K562 (cell line): Measurements from ENCODE around the gene CSF1R. TPM values are rescaled to one million over a fixed set of nuclear protein-coding genes. Genes with fewer than 3 reads are reported as not detected.

Experiments used
- E4F1 ChIP-seq: fragments of 250-450 bp; sonication (Bioruptor Pico); IDR thresholded peaks from 2 replicates; pipeline ENCODE4 v1.5.0; 2021; ENCODE audit warnings: mild to moderate bottlenecking, borderline replicate concordance
- ETS2 ChIP-seq: IDR thresholded peaks from 2 replicates; pipeline ENCODE4 v1.6.1; 2016; ENCODE audit warnings: borderline replicate concordance, missing genetic modification characterization, mild to moderate bottlenecking, moderate library complexity, missing compliant biosample characterization; ENCODE audit not compliant: poor library complexity, severe bottlenecking
- MLLT1 ChIP-seq, 2 experiments: fragments of 450-650 bp; IDR thresholded peaks; 2 replicates each; pipeline ENCODE4 v1.6.1; 2016
- RREB1 ChIP-seq: fragments of 250-450 bp; sonication (Bioruptor Pico); IDR thresholded peaks from 2 replicates; pipeline ENCODE4 v1.4.0; 2020
- SAFB2 ChIP-seq: fragments of 200-400 bp; formaldehyde crosslinking; IDR thresholded peaks from 2 replicates; pipeline ENCODE4 v1.6.1; 2018; ENCODE audit warnings: borderline replicate concordance, low read length, low read depth, moderate library complexity; ENCODE audit not compliant: severe bottlenecking
- polyA plus RNA-seq, 8 experiments: library from polyadenylated mRNA; depleted of rRNA in 4 of 8; stranded (reverse) in 5 of 8; unstranded in 3 of 8; fragments of >200 nt; fragmentation: Nextera tagmentation in 2 of 8; fragmentation: Illumina TruSeq in 1 of 8; extraction: Ambion mirVana in 2 of 8; extraction: Trizol in 1 of 8; gene quantifications; 2 replicates each; pipeline versions ENCODE4 v1.2.1 to v1.2.3, GENCODE V29; 2011 to 2014; ENCODE audit warnings: inconsistent platforms in 1 of 8, missing spikeins in 1 of 8
- total RNA-seq, 7 experiments: library from RNA; depleted of rRNA in 6 of 7; stranded (reverse); fragments of >200 nt in 6 of 7; fragmentation: Illumina TruSeq in 2 of 7; extraction: Trizol in 2 of 7; gene quantifications; 2 replicates each; pipeline versions ENCODE4 v1.2.1 to v1.2.3, GENCODE V29; 2011 to 2021; ENCODE audit warnings: low replicate concordance in 1 of 7

The CSF1R gene
- total and polyA plus RNA-seq, 9 of the 15 experiments (the other 6 are each of a cell fraction or from before 2014, with no cell fraction given) = 0.03 to 0.64 (median 0.20) TPM; not detected in 6

- TF ChIP-seq RREB1 (CRISPR knock-in tag) (no peak), MLLT1 (IDR thresholded peaks at IDR 0.05) (no peak), E4F1 (CRISPR knock-in tag) (no peak), ETS2 (tag) (no peak), SAFB2 (no peak)
- TF ChIP-seq, all 486 proteins: peak for 0
Measured at GRCh38 chr5:150124596-150124995, 38.2 kb upstream of the CSF1R start (continued).
